SHP77 treated with DMSO at 0.1 percent for 48 hours (cell line): Measurements from ENCODE around the gene DOCK3.
"Not testable (repeated sequence)": the region's sequence is repeated elsewhere in the genome, so short reads cannot be mapped to it uniquely, and the experiment has no call there.

ENCODE experiments used
- DNase-seq: peaks from one replicate; lab custom pipeline; 2025; lab: John Stamatoyannopoulos, UW

The DOCK3 gene

GRCh38 chr3:51100536-51100851, 425.8 kb downstream of the DOCK3 start:
- no peak for DNase-seq

GRCh38 chr3:51102396-51102795, 427.7 kb downstream of the DOCK3 start:
- no peak for DNase-seq

- DNase-seq, result no peak
These were observed 431.6 kb downstream of the DOCK3 start for GRCh38 chr3:51106242-51106876.

GRCh38 chr3:51110586-51110985, 435.9 kb downstream of the DOCK3 start:
- DNase-seq, result no peak

GRCh38 chr3:51122944-51123343, 448.2 kb downstream of the DOCK3 start:
- no peak for DNase-seq

GRCh38 chr3:51123531-51123930, 448.8 kb downstream of the DOCK3 start:
- DNase-seq, result no peak

- DNase-seq, result not testable (repeated sequence)
These were observed 456.9 kb downstream of the DOCK3 start for GRCh38 chr3:51131607-51132006.

GRCh38 chr3:51137715-51138114, 463.0 kb downstream of the DOCK3 start:
- no peak for DNase-seq

- no peak for DNase-seq
These were observed 464.9 kb downstream of the DOCK3 start for GRCh38 chr3:51139616-51140015.

- DNase-seq, result no peak
These were observed 466.8 kb downstream of the DOCK3 start for GRCh38 chr3:51141573-51141972.

- DNase-seq, result no peak
These were observed 471.3 kb downstream of the DOCK3 start for GRCh38 chr3:51145811-51146585.

GRCh38 chr3:51146781-51147180, 472.1 kb downstream of the DOCK3 start:
- no peak for DNase-seq

GRCh38 chr3:51156147-51156546, 481.4 kb downstream of the DOCK3 start:
- no peak for DNase-seq

- no peak for DNase-seq
These were observed 488.3 kb downstream of the DOCK3 start for GRCh38 chr3:51163051-51163450.

GRCh38 chr3:51173518-51174271, 499.0 kb downstream of the DOCK3 start:
- no peak for DNase-seq

GRCh38 chr3:51176923-51177322, 502.2 kb downstream of the DOCK3 start:
- DNase-seq, result no peak

GRCh38 chr3:51186446-51186845, 511.7 kb downstream of the DOCK3 start:
- DNase-seq, result not testable (repeated sequence)

- no peak for DNase-seq
These were observed 515.5 kb downstream of the DOCK3 start for GRCh38 chr3:51190199-51190598.

- DNase-seq, result no peak
These were observed 516.1 kb downstream of the DOCK3 start for GRCh38 chr3:51190827-51191226.

GRCh38 chr3:51191768-51192167, 517.0 kb downstream of the DOCK3 start:
- no peak for DNase-seq

GRCh38 chr3:51198477-51198876, 523.8 kb downstream of the DOCK3 start:
- no peak for DNase-seq

- not testable (repeated sequence) for DNase-seq
These were observed 524.6 kb downstream of the DOCK3 start for GRCh38 chr3:51199296-51199695.

- DNase-seq, result no peak
These were observed 541.6 kb downstream of the DOCK3 start for GRCh38 chr3:51216291-51216690.
